GM10847 (cell line): ENCODE results near the gene IFNLR1.

Experiments used
- POLR2A ChIP-seq: IDR thresholded peaks from 2 replicates; pipeline ENCODE4 v1.6.1; 2011; ENCODE audit not compliant: insufficient read length; ENCODE audit errors: extremely low read depth

Gene IFNLR1

GRCh38 chr1:24147194-24147593, 39.9 kb downstream of the IFNLR1 start:
- no peak for TF ChIP-seq POLR2A

DNA sequence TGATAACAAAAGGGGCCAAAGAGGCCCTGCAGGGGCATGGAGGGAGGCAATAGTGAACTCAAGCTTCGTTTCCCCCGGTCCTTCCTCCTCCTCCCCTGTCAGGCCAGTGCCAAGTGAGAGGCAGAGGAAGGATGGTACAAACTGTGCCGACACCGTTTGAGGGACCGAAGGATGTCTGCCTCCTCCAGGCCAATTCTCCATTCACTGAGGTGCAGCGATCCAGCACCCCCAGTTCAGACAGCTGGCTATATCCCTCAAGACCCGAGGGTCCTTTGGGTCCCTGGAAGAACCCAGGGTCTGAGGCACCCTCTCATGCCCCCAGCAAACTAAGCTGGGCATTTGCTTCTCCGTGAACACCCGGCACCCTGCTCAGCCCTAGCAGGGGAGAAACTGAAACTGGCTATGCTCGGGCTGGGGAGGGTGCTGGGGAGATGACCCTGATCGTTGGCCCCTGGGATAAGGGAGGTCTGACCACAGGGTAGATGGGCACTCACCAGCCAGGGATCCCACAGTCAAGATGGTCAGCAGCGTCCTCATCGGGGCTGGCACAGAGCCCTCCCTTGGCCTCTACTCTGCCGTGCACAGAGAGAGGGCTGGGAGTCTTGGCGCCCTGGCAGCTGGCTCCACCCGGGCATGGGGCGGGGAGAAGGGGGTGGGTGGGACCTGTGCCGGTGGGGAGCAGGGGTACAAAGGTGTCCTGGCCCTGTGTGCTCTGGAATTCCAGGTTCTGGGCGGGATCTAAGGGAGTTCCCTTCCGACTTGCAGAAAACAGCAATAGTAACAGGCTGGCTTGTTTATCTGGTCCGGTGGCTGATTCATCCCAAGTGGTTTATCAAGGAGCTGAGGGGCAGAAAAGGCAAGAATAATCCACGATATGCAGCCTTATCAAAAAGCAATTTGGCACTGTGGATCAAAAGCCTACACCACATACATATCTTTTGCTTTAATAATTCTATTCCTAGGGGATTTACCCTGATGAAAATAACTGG, 44.2 kb downstream of the IFNLR1 start, which contains the start of gene IL22RA1:
TSS of gene IL22RA1 (minus strand) at position 595 of the 989 bp plus-strand sequence. CDS start at position 537, 58 bp downstream.
- no peak for TF ChIP-seq POLR2A

DNA sequence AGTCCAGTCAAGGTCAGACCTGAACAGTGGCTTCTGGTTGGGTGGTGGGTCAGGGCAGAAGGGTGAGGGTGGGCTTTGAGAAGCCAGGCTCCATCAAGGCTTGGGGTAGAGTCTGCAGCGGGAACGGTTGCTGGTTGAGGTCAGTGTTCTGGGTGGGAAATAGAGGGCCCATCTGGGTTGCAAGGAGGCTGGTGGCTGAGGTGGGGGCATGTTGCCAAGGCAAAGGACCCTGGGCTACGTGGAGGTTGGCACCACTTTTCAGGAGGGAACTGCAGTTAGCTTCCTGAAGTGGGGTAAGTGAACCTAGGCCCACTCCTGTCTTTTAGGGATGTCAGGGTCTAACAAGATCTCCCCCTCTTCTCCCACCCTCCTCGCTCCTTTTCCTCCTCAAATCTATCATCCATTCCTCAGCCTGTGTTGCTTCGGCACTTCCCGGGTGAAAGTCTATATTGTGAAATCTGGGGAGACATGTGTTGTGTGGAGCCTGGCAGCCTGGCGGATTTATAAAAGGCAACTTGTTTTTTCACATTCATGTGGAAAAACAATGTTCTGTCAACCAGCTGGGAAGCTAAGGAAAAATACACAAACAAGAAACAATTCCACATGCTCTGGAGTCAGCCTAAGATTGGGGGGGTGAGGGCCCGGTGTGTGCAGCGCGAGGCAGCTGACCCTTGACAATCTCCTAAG, 45.6 kb downstream of the IFNLR1 start:
- TF ChIP-seq POLR2A = no peak

GRCh38 chr1:24140741-24141181, 46.3 kb downstream of the IFNLR1 start:
- no peak for TF ChIP-seq POLR2A

DNA sequence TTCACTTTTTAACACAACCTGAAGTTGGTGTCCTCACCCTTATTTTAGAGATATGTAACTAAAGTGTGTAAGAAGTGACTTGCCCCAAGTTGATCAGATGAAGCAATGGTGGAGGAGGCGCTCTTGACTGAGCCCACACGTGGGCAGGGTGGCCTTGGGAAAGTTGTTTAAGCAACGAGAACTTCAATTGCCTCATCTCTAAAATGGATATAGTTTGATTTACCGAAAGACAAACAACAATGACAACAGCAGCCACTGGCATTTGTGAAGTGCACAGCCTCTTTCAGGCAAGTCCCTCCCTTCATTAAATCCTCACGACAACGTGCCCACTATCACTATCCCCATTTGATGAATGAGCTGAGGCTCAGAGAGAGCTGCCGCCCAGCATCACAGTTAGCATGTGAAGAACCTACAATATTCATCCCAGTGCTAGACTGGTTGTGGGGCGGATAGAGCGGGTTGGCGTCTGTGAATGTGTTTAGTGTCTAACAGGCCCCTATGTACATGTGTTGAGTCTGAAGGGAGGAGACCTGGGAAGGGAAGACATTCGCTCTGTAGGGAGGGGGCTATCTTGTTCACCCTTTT, 47.2 kb downstream of the IFNLR1 start:
- no peak for TF ChIP-seq POLR2A

GRCh38 chr1:24139222-24139489, 47.9 kb downstream of the IFNLR1 start:
- TF ChIP-seq POLR2A = no peak

- TF ChIP-seq POLR2A = no peak
Observed at GRCh38 chr1:24138476-24139221, 48.4 kb downstream of the IFNLR1 start.

DNA sequence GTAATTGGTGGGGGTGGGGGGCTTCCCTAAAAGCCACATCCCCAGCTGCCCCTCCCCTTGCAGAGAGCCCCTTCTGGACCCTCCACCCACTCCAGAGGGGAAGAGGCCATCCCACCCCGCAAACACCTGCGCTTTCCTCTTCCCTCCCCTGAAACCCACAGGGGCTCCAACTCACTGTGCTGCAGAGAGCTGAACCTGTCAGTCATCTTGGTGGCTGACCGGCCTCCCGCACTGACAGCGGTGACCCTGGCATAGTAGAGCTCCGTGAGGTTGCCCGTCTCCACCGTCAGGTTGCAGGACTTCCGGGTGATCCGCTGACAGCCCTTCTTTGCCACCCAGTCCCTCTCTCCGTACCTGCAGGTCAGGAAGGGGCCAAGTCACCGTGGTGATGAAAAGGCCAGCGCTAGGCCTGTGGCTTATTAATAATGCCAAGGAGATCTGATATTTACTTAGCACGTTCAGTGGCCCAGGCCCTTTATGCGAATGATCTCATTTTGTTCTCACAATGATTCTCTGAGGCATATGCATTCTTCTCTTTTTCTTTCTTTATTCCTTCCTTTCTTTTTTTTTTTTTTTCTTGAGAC, 50.0 kb downstream of the IFNLR1 start:
- no peak for TF ChIP-seq POLR2A

- no peak for TF ChIP-seq POLR2A
Observed at GRCh38 chr1:24134376-24134775, 52.7 kb downstream of the IFNLR1 start.

GRCh38 chr1:24133819-24134218, 53.3 kb downstream of the IFNLR1 start:
- TF ChIP-seq POLR2A = no peak

DNA sequence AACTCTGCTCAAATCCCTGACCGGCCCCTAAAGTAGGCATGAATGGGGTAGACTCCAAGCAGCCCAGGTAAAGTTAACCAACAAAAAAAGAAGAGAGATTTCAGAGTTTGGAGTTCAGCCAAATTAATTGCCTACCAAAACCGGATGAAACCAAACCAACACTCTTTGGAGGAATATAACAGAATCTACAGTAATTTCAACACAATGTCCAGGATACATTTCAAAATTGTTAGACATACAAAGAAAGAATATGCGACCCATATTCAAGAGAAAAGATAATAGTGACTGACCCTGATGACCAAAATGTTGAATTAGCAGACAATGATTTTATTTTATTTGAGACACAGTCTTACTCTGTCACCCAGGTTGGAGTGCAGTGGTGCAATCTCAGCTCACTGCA, 56.7 kb downstream of the IFNLR1 start:
- no peak for TF ChIP-seq POLR2A

DNA sequence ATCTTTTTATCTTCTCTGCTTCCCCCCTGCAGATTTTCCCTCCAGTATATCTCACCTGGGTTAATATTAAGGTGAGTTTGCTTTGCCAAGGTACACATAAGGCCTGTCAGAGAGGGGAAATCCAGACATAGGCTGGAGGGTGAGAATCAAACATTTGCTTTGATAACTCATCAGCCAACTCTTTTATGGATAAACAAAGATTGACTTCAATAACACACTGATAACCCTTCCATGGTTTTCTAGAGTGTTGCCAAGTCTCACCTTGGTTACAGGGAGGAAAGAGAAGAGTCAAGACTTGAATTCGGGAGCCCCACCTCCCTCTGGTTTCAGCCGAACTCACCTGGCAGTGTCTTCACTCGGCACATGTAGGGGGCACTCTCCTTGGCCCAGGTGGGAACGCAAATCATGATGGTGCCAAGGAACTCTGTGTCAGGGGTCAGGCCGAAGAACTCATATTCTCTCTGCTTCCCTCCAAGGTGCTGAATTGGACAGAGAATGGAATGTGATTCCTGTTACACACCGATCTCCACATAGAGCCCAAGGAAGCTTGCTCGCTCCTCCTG, 59.2 kb downstream of the IFNLR1 start:
- TF ChIP-seq POLR2A = no peak

GRCh38 chr1:24127134-24127800, 59.8 kb downstream of the IFNLR1 start:
- no peak for TF ChIP-seq POLR2A

GRCh38 chr1:24126672-24127023, 60.4 kb downstream of the IFNLR1 start:
- no peak for TF ChIP-seq POLR2A

GRCh38 chr1:24126018-24126671, 60.9 kb downstream of the IFNLR1 start:
- TF ChIP-seq POLR2A = no peak
